Skeletal muscle cell (primary cell): Measurements from ENCODE around the gene CGB8.

ENCODE experiments used
- DNase-seq: peaks from one replicate; pipeline ENCODE4 v3.0.0-alpha.2; 2010; ENCODE audit warnings: low read depth
- H3K4me3 ChIP-seq: 2 replicates; pipeline ENCODE4 v1.5.1; 2011; ENCODE audit warnings: low read depth, mild to moderate bottlenecking, control low read depth, low read length, moderate library complexity

CGB8 gene

GRCh38 chr19:49014870-49015255, 34.0 kb downstream of the CGB8 start:
- no peak overlapping the region for H3K4me3 ChIP-seq
- no peak for DNase-seq

- no peak for DNase-seq
- H3K4me3 ChIP-seq: no peak overlapping the region
Observed at GRCh38 chr19:49014123-49014869, 34.6 kb downstream of the CGB8 start.

DNA sequence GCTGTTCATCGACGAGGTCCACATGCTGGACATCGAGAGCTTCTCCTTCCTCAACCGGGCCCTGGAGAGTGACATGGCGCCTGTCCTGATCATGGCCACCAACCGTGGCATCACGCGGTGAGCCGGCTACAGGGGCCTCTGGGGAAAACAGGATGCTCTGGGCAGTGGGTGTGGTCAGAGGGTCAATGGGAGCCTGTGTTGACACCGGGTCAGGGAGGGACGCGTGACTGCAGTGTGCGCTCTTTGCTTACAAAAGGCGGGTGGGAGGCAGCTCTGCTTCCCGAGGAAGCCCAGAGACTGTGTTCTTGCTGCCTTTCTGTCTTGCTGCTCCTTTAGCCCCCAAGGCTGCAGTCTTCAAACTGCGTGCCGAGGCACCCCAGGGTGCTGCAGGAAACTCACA, 37.7 kb downstream of the CGB8 start:
- H3K4me3 ChIP-seq: no peak overlapping the region
- DNase-seq: no peak

GRCh38 chr19:49010453-49010852, 38.5 kb downstream of the CGB8 start:
- no peak for DNase-seq
- no peak overlapping the region for H3K4me3 ChIP-seq

GRCh38 chr19:49009828-49010227, 39.1 kb downstream of the CGB8 start:
- no peak for DNase-seq
- no peak overlapping the region for H3K4me3 ChIP-seq

GRCh38 chr19:49006905-49007304, 42.0 kb downstream of the CGB8 start:
- no peak overlapping the region for H3K4me3 ChIP-seq

GRCh38 chr19:49004964-49005614, 43.8 kb downstream of the CGB8 start:
- no peak overlapping the region for H3K4me3 ChIP-seq
- DNase-seq: no peak

More at GRCh38 chr19:49006905-49007304, 42.0 kb downstream of the CGB8 start:
- DNase-seq: no peak

- no peak for DNase-seq
- H3K4me3 ChIP-seq: no peak overlapping the region
Observed at GRCh38 chr19:49004133-49004532, 44.8 kb downstream of the CGB8 start.

DNA sequence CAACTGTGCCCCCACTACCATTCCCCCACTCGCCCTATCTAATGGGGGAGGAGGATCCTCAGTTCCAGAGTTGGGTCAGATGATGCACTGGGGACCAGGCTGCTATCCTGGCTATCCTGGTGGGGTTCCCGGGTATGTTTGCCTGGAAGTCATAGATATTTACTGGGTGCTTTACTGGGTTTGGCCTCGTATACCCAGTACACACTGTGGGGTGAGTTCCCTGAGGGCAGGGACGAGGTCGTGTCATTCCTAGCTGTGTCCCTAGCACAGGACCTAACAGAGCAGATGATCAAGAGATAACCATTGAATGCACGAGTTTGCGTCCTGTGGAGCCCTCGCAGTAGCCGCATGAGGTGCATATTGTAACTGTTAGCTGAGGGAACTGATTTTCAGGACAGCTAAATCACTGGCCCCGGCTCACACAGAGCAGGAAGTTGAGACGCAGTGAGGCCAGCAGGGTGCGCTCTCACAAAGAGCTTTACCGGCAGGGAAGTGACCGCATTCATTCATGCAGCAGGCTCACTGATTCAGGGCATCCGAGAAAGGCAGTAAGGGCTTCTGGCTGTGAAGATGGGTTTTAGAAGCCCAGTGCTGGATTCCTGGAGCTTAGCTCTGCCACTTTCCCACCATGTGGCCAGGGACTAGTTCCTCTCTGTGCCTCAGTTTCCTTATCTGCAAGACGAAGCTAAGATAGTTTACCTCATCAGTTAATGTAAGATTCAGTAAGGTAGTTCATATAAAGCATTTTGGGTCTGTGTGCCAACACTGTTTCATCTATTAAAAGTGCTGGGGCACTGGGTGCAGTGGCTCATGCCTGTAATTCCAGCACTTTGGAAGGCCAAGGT, 49.2 kb downstream of the CGB8 start:
- no peak overlapping the region for H3K4me3 ChIP-seq
- DNase-seq: no peak

- no peak for DNase-seq
- no peak overlapping the region for H3K4me3 ChIP-seq
Observed at GRCh38 chr19:48997972-48998371, 50.9 kb downstream of the CGB8 start.
